A549 (cell line): Measurements from ENCODE around the gene DACT3. TPM values are rescaled to one million over a fixed set of nuclear protein-coding genes. Genes with fewer than 3 reads are reported as not detected.

ENCODE experiments used
- ATAC-seq, 2 experiments: fragments of 200-7000 bp in 1 of 2; fragments of >200 bp in 1 of 2; cut with Nextera tagmentation in 1 of 2; cut with Tn5 transposase in 1 of 2; 3 replicates each; pipeline versions ENCODE4 v1.8.0 to v1.9.1; 2018 to 2020; ENCODE audit warnings: mild to moderate bottlenecking in 1 of 2, moderate library complexity in 1 of 2
- CTCF ChIA-PET: fragments of 300-600 bp; sonication (Branson Sonifier 250); formaldehyde crosslinking; extraction: SDS; loops from one replicate; lab custom pipeline; 2021; ENCODE audit warnings: antibody characterized with exemption, inconsistent platforms; lab: Yijun Ruan, JAX
- POLR2A ChIA-PET: fragments of 350-600 bp; formaldehyde crosslinking; extraction: SDS; loops from one replicate; lab custom pipeline; 2021; ENCODE audit warnings: antibody characterized with exemption, inconsistent platforms; lab: Yijun Ruan, JAX
- DNase-seq, 2 experiments: peaks; one replicate each; pipeline versions ENCODE4 v3.0.0 to v3.0.0-alpha.2; 2011 to 2016; ENCODE audit warnings: low read depth in 1 of 2, low spot score in 1 of 2
- FAIRE-seq: peaks from 2 replicates; lab custom pipeline; 2011; peaks lifted over from hg19 to GRCh38; lab: Jason Lieb, UNC
- H3K27ac ChIP-seq, 2 experiments: fragments of >200 bp; sonication (Bioruptor Twin); formaldehyde crosslinking; 3 replicates each; pipeline ENCODE4 v1.5.1; 2016 to 2017
- H3K4me1 ChIP-seq: fragments of >200 bp; sonication (Bioruptor Twin); formaldehyde crosslinking; 3 replicates; pipeline ENCODE4 v1.6.1; 2016
- H3K4me2 ChIP-seq: fragments of >200 bp; sonication (Bioruptor Twin); formaldehyde crosslinking; 3 replicates; pipeline ENCODE4 v1.6.1; 2016
- H3K4me3 ChIP-seq: fragments of >200 bp; sonication (Bioruptor Twin); formaldehyde crosslinking; 3 replicates; pipeline ENCODE4 v1.5.1; 2016
- H3K9me3 ChIP-seq: fragments of >200 bp; sonication (Bioruptor Twin); formaldehyde crosslinking; 3 replicates; pipeline ENCODE4 v1.6.1; 2016
- ATOH8 ChIP-seq: fragments of 250-450 bp; sonication (Bioruptor Pico); IDR thresholded peaks from 2 replicates; pipeline ENCODE4 v1.5.0; 2020; ENCODE audit warnings: low read depth, mild to moderate bottlenecking, moderate library complexity
- BCL3 ChIP-seq: fragments of >200 bp; sonication (Bioruptor Twin); formaldehyde crosslinking; IDR thresholded peaks from 3 replicates; pipeline ENCODE4 v1.6.1; 2016
- CBX8 ChIP-seq: fragments of 200-600 bp; sonication (generic); IDR thresholded peaks from 2 replicates; pipeline ENCODE4 v1.6.1; 2016
- CTCF ChIP-seq: fragments of >200 bp; sonication (Bioruptor Twin); formaldehyde crosslinking; IDR thresholded peaks from 3 replicates; pipeline ENCODE4 v1.5.1; 2016
- E2F6 ChIP-seq: IDR thresholded peaks from 2 replicates; pipeline ENCODE4 v1.6.1; 2012; ENCODE audit warnings: low read depth, borderline replicate concordance
- EHF ChIP-seq: fragments of 250-450 bp; sonication (Bioruptor Pico); IDR thresholded peaks from 2 replicates; pipeline ENCODE4 v1.5.0; 2020; ENCODE audit warnings: mild to moderate bottlenecking
- EHMT2 ChIP-seq: fragments of 200-600 bp; sonication (generic); IDR thresholded peaks from 2 replicates; pipeline ENCODE4 v1.6.1; 2016; ENCODE audit warnings: antibody characterized with exemption, low read depth, mild to moderate bottlenecking, moderate library complexity
- FOSL2 ChIP-seq, 2 experiments: fragments of 450-650 bp in 1 of 2; fragments of >200 bp in 1 of 2; sonication (Bioruptor Twin) in 1 of 2; formaldehyde crosslinking; IDR thresholded peaks; 2 replicates each; pipeline versions ENCODE4 v1.5.0 to v1.6.1; 2016 to 2020; ENCODE audit warnings: mild to moderate bottlenecking in 1 of 2, moderate library complexity in 1 of 2
- HDAC2 ChIP-seq: fragments of 200-600 bp; sonication (generic); IDR thresholded peaks from 2 replicates; pipeline ENCODE4 v1.6.1; 2016
- HOXB5 ChIP-seq: fragments of 250-450 bp; sonication (Bioruptor Pico); IDR thresholded peaks from 2 replicates; pipeline ENCODE4 v1.5.0; 2020; ENCODE audit warnings: mild to moderate bottlenecking, moderate library complexity
- JUN ChIP-seq, 2 experiments: fragments of >200 bp; sonication (Bioruptor Twin); formaldehyde crosslinking; IDR thresholded peaks; 2 replicates in 1 of 2; 3 replicates in 1 of 2; pipeline ENCODE4 v1.6.1; 2016 to 2017
- JUNB ChIP-seq: fragments of >200 bp; sonication (Bioruptor Twin); formaldehyde crosslinking; IDR thresholded peaks from 2 replicates; pipeline ENCODE4 v1.6.1; 2016
- MAX ChIP-seq: IDR thresholded peaks from 2 replicates; pipeline ENCODE4 v1.6.1; 2012
- MAZ ChIP-seq: fragments of 150-350 bp; IDR thresholded peaks from 2 replicates; pipeline ENCODE4 v1.6.1; 2014; ENCODE audit warnings: antibody characterized with exemption, low read depth, low read length, borderline replicate concordance
- NFE2L2 ChIP-seq: fragments of 150-350 bp; conservative IDR thresholded peaks from 2 replicates; pipeline ENCODE4 v1.6.1; 2014; ENCODE audit warnings: low read length
- NPAS2 ChIP-seq: fragments of 250-450 bp; sonication (Bioruptor Pico); IDR thresholded peaks from 2 replicates; pipeline ENCODE4 v1.8.0; 2022; ENCODE audit warnings: mild to moderate bottlenecking, moderate library complexity, borderline replicate concordance
- NR3C1 ChIP-seq: fragments of >200 bp; sonication (Bioruptor Twin); formaldehyde crosslinking; IDR thresholded peaks from 3 replicates; pipeline ENCODE4 v1.6.1; 2017
- PBX3 ChIP-seq: IDR thresholded peaks from 2 replicates; pipeline ENCODE4 v1.6.1; 2012
- RAD21 ChIP-seq, 2 experiments: fragments of >200 bp in 1 of 2; sonication (Bioruptor Twin) in 1 of 2; formaldehyde crosslinking in 1 of 2; IDR thresholded peaks in 1 of 2; conservative IDR thresholded peaks in 1 of 2; 2 replicates in 1 of 2; 3 replicates in 1 of 2; pipeline ENCODE4 v1.6.1; 2012 to 2018; ENCODE audit warnings: inconsistent platforms in 1 of 2
- RARB ChIP-seq: fragments of 250-450 bp; sonication (Bioruptor Pico); IDR thresholded peaks from 2 replicates; pipeline ENCODE4 v1.8.0; 2021; ENCODE audit warnings: mild to moderate bottlenecking, moderate library complexity
- RNF2 ChIP-seq: fragments of 200-600 bp; sonication (generic); IDR thresholded peaks from 2 replicates; pipeline ENCODE4 v1.6.1; 2016; ENCODE audit warnings: low read depth, mild to moderate bottlenecking, antibody characterized with exemption, moderate library complexity, borderline replicate concordance
- SMC3 ChIP-seq: fragments of >200 bp; sonication (Bioruptor Twin); formaldehyde crosslinking; IDR thresholded peaks from 3 replicates; pipeline ENCODE4 v1.6.1; 2018; ENCODE audit warnings: inconsistent platforms
- USF2 ChIP-seq: fragments of 450-650 bp; IDR thresholded peaks from 2 replicates; pipeline ENCODE4 v1.6.1; 2014; ENCODE audit warnings: antibody characterized with exemption
- ZC3H11A ChIP-seq: fragments of 450-650 bp; IDR thresholded peaks from 2 replicates; pipeline ENCODE4 v1.6.1; 2014; ENCODE audit warnings: antibody characterized with exemption, mild to moderate bottlenecking
- ZFP36 ChIP-seq: fragments of 450-650 bp; IDR thresholded peaks from 2 replicates; pipeline ENCODE4 v1.6.1; 2014; ENCODE audit warnings: borderline replicate concordance; ENCODE audit not compliant: partially characterized antibody
- WGBS: methylation state at CpG from one replicate; pipeline ENCODE4 v1.1.6; 2017; ENCODE audit errors: missing lambda C conversion rate; 5-methylcytosine and 5-hydroxymethylcytosine counted together
- polyA plus RNA-seq, 4 experiments: library from polyadenylated mRNA; depleted of rRNA in 3 of 4; stranded (reverse); fragments of >200 nt; fragmentation: RNase III in 1 of 4; extraction: RNeasy Plus Mini Kit Qiagen cat#74134 plus additional on column Dnase treatment in 1 of 4; gene quantifications; 2 replicates in 3 of 4; 3 replicates in 1 of 4; pipeline ENCODE4 v1.2.3, GENCODE V29; 2011 to 2017

The DACT3 gene
- polyA plus RNA-seq, 2 of the 4 experiments (the other 2 are of a cell fraction): 0.32 to 0.36 TPM

GRCh38 chr19:46661735-46662592 lies 982 bp upstream of the DACT3 start:
- 2% methylated on average over 19 of the region's 19 CpGs for WGBS
- ChIA-PET CTCF (interaction anchor here (0.5 to 10.7 kb wide), 55 partner anchors 10 to 308 kb away, joined by 3 to 483 read pairs (median 5); partner anchors contain the start of genes CALM3, GNG8, PRKD2 and PTGIR), POLR2A (interaction anchor here (0.7 to 2.2 kb wide), 8 partner anchors 10 to 451 kb away, joined by 3 to 29 read pairs (median 4); partner anchors contain the start of genes CALM3 and ZC3H4)
- ATAC-seq (peak; percentile 80 to 84), FAIRE-seq (peak; percentile 91), DNase-seq (peak; percentile 93 to 96)
- no peaks in the 10 kb centered on the region for H3K9me3 ChIP-seq
- H3K4me3 ChIP-seq: peak overlapping the region; percentile 40
- peaks cover 20% of the 10 kb centered on the region for H3K4me1 ChIP-seq
- peak overlapping the region; percentile 84 for H3K4me2 ChIP-seq
- H3K27ac ChIP-seq: peak overlapping the region in 1 of 2 experiments; percentile 38; a peak in 2 of 6 replicates
- TF ChIP-seq RARB (CRISPR knock-in tag): no peak
- TF ChIP-seq SMC3: peak; percentile 95
- TF ChIP-seq FOSL2 (IDR thresholded peaks at IDR 0.05): no peak
- TF ChIP-seq FOSL2 (CRISPR knock-in tag; IDR thresholded peaks at IDR 0.05): peak; percentile 62
- TF ChIP-seq HDAC2: no peak
- 0 out of 2 replicates have a peak, but pooled peaks have one; percentile 3 for TF ChIP-seq NFE2L2
- TF ChIP-seq CTCF: peak; percentile 98
- TF ChIP-seq ZFP36: peak; percentile 88
- no peak for TF ChIP-seq CBX8
- peak; percentile 98 to 99 for TF ChIP-seq RAD21 (conservative IDR thresholded peaks at IDR 0.05 in 1 of 2, IDR thresholded peaks at IDR 0.05 in 1 of 2)

- CTCF ChIA-PET: interaction anchor here (0.6 to 10.7 kb wide), 18 partner anchors 9 to 1870 kb away, joined by 3 to 483 read pairs (median 10); partner anchors contain the start of genes CALM3, GNG8 and PTGIR
- H3K4me2 ChIP-seq: peak overlapping the region; percentile 92
- peak; percentile 1 to 60; a peak in 5 of 6 replicates for ATAC-seq
- POLR2A ChIA-PET: interaction anchor here (0.9 to 2.2 kb wide), 4 partner anchors 8 to 453 kb away, joined by 3 to 29 read pairs (median 4); partner anchors contain the start of genes CALM3 and ZC3H4
- peaks cover 20% of the 10 kb centered on the region for H3K4me1 ChIP-seq
- H3K4me3 ChIP-seq: peak overlapping the region; percentile 44
- peak overlapping the region in 1 of 2 experiments; percentile 36; a peak in 2 of 6 replicates for H3K27ac ChIP-seq
- peak; percentile 32; the same call in 1 of the 2 replicates for TF ChIP-seq HOXB5 (CRISPR knock-in tag)
- TF ChIP-seq NFE2L2: no peak
- TF ChIP-seq SMC3: no peak
- no peak for TF ChIP-seq PBX3
- TF ChIP-seq MAX: peak; percentile 35; the same call in 1 of the 2 replicates
- TF ChIP-seq USF2: no peak
- TF ChIP-seq ATOH8 (CRISPR knock-in tag): no peak
- TF ChIP-seq NR3C1: no peak
- TF ChIP-seq RNF2: peak; percentile 69; the same call in 1 of the 2 replicates
- TF ChIP-seq NPAS2 (CRISPR knock-in tag): no peak
- TF ChIP-seq JUNB: no peak
- no peak; a peak in 1 of 5 replicates for TF ChIP-seq JUN (IDR thresholded peaks at IDR 0.05)
- TF ChIP-seq MAZ: no peak
- no peak for TF ChIP-seq ZC3H11A
- TF ChIP-seq ZFP36: no peak
- no peak for TF ChIP-seq EHMT2
- TF ChIP-seq BCL3: no peak
- no peak for TF ChIP-seq EHF (CRISPR knock-in tag)
- peak; percentile 79 for TF ChIP-seq E2F6
- 9% methylated on average over 8 of the region's 40 CpGs for WGBS
- no peak for DNase-seq
- FAIRE-seq: no peak
- no peaks in the 10 kb centered on the region for H3K9me3 ChIP-seq
Measured at GRCh38 chr19:46660551-46661019, 397 bp downstream of the DACT3 start.
